ENCODE data around the gene UAP1L1. TPM values are rescaled to one million over a fixed set of nuclear protein-coding genes. Genes with fewer than 3 reads are reported as not detected.
A peak's percentile ranks its signal among the peaks of the same experiment; 100 is the strongest.

The UAP1L1 gene
- total and polyA plus RNA-seq, 9 of the 15 experiments (the other 6 are each of a cell fraction or from before 2014, with no cell fraction given), result 0.20 to 8.6 (median 3.7) TPM

DNA sequence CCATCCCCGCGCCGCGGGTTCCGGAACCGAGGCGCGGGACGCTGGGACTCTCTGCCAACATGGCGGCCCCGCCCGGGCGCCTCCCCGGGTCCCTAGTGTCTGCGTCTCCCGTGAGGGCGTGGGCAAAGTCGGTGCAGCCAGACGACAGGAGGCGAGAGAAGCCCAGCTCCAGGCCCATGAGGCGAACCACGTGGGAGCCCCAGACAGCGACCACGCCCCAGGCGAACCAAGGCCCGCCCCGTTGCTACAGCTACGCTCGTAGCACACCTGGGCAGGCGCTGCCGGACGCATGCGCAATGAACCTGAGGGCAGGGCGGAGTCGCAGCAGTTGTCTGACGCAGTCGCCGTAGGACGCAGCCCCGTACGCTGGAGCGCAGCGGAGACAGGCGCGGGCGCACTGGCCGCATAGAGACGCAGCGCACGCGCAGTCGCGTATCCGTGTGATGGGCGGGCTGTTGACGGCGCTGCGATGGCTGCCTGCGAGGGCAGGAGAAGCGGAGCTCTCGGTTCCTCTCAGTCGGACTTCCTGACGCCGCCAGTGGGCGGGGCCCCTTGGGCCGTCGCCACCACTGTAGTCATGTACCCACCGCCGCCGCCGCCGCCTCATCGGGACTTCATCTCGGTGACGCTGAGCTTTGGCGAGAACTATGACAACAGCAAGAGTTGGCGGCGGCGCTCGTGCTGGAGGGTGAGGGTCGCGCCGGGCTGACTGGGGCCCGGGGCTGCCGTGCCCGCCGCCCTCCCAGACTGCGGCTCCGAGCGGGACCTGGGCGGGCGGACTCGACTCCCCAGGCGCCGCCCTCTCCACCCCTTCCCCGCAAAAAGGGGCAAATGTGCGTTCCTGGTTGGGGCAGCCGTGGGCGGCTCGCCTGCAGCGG, 9.5 kb downstream of the UAP1L1 start, which contains the start of gene MAN1B1 (continued):
- TF ChIP-seq, protein P1, sequence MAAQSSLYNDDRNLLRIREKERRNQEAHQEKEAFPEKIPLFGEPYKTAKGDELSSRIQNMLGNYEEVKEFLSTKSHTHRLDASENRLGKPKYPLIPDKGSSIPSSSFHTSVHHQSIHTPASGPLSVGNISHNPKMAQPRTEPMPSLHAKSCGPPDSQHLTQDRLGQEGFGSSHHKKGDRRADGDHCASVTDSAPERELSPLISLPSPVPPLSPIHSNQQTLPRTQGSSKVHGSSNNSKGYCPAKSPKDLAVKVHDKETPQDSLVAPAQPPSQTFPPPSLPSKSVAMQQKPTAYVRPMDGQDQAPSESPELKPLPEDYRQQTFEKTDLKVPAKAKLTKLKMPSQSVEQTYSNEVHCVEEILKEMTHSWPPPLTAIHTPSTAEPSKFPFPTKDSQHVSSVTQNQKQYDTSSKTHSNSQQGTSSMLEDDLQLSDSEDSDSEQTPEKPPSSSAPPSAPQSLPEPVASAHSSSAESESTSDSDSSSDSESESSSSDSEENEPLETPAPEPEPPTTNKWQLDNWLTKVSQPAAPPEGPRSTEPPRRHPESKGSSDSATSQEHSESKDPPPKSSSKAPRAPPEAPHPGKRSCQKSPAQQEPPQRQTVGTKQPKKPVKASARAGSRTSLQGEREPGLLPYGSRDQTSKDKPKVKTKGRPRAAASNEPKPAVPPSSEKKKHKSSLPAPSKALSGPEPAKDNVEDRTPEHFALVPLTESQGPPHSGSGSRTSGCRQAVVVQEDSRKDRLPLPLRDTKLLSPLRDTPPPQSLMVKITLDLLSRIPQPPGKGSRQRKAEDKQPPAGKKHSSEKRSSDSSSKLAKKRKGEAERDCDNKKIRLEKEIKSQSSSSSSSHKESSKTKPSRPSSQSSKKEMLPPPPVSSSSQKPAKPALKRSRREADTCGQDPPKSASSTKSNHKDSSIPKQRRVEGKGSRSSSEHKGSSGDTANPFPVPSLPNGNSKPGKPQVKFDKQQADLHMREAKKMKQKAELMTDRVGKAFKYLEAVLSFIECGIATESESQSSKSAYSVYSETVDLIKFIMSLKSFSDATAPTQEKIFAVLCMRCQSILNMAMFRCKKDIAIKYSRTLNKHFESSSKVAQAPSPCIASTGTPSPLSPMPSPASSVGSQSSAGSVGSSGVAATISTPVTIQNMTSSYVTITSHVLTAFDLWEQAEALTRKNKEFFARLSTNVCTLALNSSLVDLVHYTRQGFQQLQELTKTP (IDR thresholded peaks at IDR 0.05; ENCODE audit: low read depth in 1 of 2, partially characterized antibody in 2 of 2), result no peak
- TF ChIP-seq ERF (CRISPR knock-in tag; IDR thresholded peaks at IDR 0.05) (no peak), U2AF1 (optimal IDR thresholded peaks at IDR 0.05; ENCODE audit: low read depth, low read length) (peak; percentile 70), ZNF77 (CRISPR knock-in tag; IDR thresholded peaks at IDR 0.05) (no peak), CCAR2 (IDR thresholded peaks at IDR 0.05; ENCODE audit: low read depth, low read length) (no peak), ZSCAN32 (CRISPR knock-in tag; IDR thresholded peaks at IDR 0.05) (peak; percentile 33; the same call in 1 of the 2 replicates), EP400 (IDR thresholded peaks at IDR 0.05) (peak; percentile 95; the same call in 1 of the 2 replicates), RFX1 (IDR thresholded peaks at IDR 0.05) (peak; percentile 97), MEIS2 (IDR thresholded peaks at IDR 0.05; ENCODE audit: partially characterized antibody) (peak; percentile 99), ZNF57 (CRISPR knock-in tag; IDR thresholded peaks at IDR 0.05) (no peak), NEUROD1 (IDR thresholded peaks at IDR 0.05; ENCODE audit: borderline replicate concordance, low read depth, low read length, partially characterized antibody) (peak; percentile 18), NRF1 (conservative IDR thresholded peaks at IDR 0.05 in 1 of 2, IDR thresholded peaks at IDR 0.05 in 1 of 2) (peak; percentile 100), CEBPG (CRISPR knock-in tag; IDR thresholded peaks at IDR 0.05) (0 out of 2 replicates have a peak, but pooled peaks have one; percentile 5), CEBPG (tag; conservative IDR thresholded peaks at IDR 0.05 in 1 of 2, IDR thresholded peaks at IDR 0.05 in 1 of 2) (no peak)
- TF ChIP-seq, protein P2, sequence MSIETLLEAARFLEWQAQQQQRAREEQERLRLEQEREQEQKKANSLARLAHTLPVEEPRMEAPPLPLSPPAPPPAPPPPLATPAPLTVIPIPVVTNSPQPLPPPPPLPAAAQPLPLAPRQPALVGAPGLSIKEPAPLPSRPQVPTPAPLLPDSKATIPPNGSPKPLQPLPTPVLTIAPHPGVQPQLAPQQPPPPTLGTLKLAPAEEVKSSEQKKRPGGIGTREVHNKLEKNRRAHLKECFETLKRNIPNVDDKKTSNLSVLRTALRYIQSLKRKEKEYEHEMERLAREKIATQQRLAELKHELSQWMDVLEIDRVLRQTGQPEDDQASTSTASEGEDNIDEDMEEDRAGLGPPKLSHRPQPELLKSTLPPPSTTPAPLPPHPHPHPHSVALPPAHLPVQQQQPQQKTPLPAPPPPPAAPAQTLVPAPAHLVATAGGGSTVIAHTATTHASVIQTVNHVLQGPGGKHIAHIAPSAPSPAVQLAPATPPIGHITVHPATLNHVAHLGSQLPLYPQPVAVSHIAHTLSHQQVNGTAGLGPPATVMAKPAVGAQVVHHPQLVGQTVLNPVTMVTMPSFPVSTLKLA (conservative IDR thresholded peaks at IDR 0.05), result peak; percentile 98 to 99
- TF ChIP-seq, protein P3, sequence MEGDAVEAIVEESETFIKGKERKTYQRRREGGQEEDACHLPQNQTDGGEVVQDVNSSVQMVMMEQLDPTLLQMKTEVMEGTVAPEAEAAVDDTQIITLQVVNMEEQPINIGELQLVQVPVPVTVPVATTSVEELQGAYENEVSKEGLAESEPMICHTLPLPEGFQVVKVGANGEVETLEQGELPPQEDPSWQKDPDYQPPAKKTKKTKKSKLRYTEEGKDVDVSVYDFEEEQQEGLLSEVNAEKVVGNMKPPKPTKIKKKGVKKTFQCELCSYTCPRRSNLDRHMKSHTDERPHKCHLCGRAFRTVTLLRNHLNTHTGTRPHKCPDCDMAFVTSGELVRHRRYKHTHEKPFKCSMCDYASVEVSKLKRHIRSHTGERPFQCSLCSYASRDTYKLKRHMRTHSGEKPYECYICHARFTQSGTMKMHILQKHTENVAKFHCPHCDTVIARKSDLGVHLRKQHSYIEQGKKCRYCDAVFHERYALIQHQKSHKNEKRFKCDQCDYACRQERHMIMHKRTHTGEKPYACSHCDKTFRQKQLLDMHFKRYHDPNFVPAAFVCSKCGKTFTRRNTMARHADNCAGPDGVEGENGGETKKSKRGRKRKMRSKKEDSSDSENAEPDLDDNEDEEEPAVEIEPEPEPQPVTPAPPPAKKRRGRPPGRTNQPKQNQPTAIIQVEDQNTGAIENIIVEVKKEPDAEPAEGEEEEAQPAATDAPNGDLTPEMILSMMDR (IDR thresholded peaks at IDR 0.05 in 2 of 3, conservative IDR thresholded peaks at IDR 0.05 in 1 of 3; ENCODE audit: insufficient read depth in 2 of 3, low read depth in 1 of 3, low read length in 3 of 3), result peak in 1 of 3 experiments; percentile 5; a peak in 2 of 6 replicates
- TF ChIP-seq, protein P4, sequence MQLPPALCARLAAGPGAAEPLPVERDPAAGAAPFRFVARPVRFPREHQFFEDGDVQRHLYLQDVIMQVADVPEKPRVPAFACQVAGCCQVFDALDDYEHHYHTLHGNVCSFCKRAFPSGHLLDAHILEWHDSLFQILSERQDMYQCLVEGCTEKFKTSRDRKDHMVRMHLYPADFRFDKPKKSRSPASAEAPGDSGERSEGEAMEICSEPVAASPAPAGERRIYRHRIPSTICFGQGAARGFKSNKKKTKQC (CRISPR knock-in tag; IDR thresholded peaks at IDR 0.05), result peak; percentile 70

Measured in K562 (cell line).